Rectal smooth muscle tissue (tissue), 1 donor: ENCODE results near the gene KRI1.

Experiments used
- H3K27ac ChIP-seq: one replicate; pipeline ENCODE4 v1.7.0; 2013; ENCODE audit warnings: low read depth, low read length, inconsistent platforms
- H3K27me3 ChIP-seq: one replicate; pipeline ENCODE4 v1.7.0; 2013; ENCODE audit warnings: low read length; ENCODE audit not compliant: control insufficient read depth, insufficient read depth
- H3K36me3 ChIP-seq: one replicate; pipeline ENCODE4 v1.7.0; 2013; ENCODE audit warnings: low read length; ENCODE audit not compliant: control insufficient read depth, insufficient read depth
- H3K4me1 ChIP-seq: one replicate; pipeline ENCODE4 v1.7.0; 2013; ENCODE audit warnings: low read length; ENCODE audit not compliant: control insufficient read depth, insufficient read depth
- H3K4me3 ChIP-seq: one replicate; pipeline ENCODE4 v1.7.0; 2013; ENCODE audit warnings: low read length
- H3K9ac ChIP-seq: one replicate; pipeline ENCODE4 v1.7.0; 2013; ENCODE audit warnings: low read length

KRI1 gene

GRCh38 chr19:10568062-10568825 is 2.4 kb upstream of the KRI1 start:
- Histone ChIP-seq H3K27me3 (no peaks in the 10 kb centered on the region), H3K4me1 (peaks cover 12% of the 10 kb centered on the region), H3K27ac (peak overlapping the region; percentile 51), H3K36me3 (no peaks in the 10 kb centered on the region), H3K4me3 (peak overlapping the region; percentile 69), H3K9ac (no peak overlapping the region)

GRCh38 chr19:10567656-10568055 is 1.8 kb upstream of the KRI1 start:
- Histone ChIP-seq H3K4me3 (peak overlapping the region; percentile 69), H3K9ac (no peak overlapping the region), H3K4me1 (peaks cover 12% of the 10 kb centered on the region), H3K36me3 (no peaks in the 10 kb centered on the region), H3K27ac (peak overlapping the region; percentile 12), H3K27me3 (no peaks in the 10 kb centered on the region)

- H3K27ac ChIP-seq = peak overlapping the region; percentile 76
- H3K9ac ChIP-seq = peak overlapping the region; percentile 26
- no peaks in the 10 kb centered on the region for H3K36me3 ChIP-seq
- H3K27me3 ChIP-seq = no peaks in the 10 kb centered on the region
- H3K4me3 ChIP-seq = peak overlapping the region; percentile 92
- peaks cover 12% of the 10 kb centered on the region for H3K4me1 ChIP-seq
These were observed 1.0 kb upstream of the KRI1 start for GRCh38 chr19:10566658-10567410.

DNA sequence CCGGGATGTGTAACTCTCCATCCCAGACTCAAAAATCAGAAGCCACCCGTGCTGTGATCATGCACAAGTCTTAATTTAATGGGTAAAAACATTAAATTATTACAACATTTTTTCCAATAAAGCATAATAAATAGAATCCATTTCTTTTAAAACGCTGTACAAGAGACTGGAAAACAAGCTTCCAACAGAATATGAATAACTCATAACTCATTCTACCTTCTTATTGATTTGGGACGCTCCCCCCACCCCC is 523 bp upstream of the KRI1 start:
- Histone ChIP-seq H3K27ac (peak overlapping the region; percentile 76), H3K36me3 (no peaks in the 10 kb centered on the region), H3K4me3 (peak overlapping the region; percentile 92), H3K4me1 (peaks cover 12% of the 10 kb centered on the region), H3K27me3 (no peaks in the 10 kb centered on the region), H3K9ac (no peak overlapping the region)

DNA sequence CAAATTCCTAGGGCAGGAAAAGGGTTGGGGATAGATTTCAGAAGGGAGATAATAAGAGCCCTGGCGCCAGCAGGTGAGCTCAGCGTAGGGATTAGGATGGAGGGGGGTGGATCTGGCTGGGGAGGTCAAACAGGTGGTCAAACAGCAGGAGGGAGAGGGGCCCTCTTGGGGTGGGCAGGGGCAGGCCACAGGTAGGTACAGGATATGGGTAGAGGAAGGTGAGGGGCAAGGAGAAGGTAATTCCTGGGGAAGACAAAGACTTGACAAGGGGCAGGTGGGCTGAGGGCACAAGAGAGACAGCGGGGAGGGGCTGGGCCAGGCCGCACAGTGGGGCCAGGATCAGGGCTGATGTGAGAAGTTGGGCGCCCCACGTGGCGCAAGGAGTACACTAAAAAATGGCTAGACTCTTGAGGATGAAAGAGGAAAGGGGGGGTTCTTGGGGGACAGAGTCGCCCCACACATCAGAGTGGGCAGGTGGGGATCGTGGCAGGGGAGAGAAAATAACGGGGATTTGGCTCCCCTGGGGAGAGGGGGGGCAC is 713 bp downstream of the KRI1 start:
- peaks cover 8% of the 10 kb centered on the region for H3K36me3 ChIP-seq
- H3K4me3 ChIP-seq = peak overlapping the region; percentile 92
- H3K9ac ChIP-seq = peak overlapping the region; percentile 66
- peaks cover 12% of the 10 kb centered on the region for H3K4me1 ChIP-seq
- no peaks in the 10 kb centered on the region for H3K27me3 ChIP-seq
- H3K27ac ChIP-seq = peak overlapping the region; percentile 91

- Histone ChIP-seq H3K4me3 (no peak overlapping the region), H3K4me1 (peaks cover 7% of the 10 kb centered on the region), H3K36me3 (peaks cover 18% of the 10 kb centered on the region), H3K9ac (no peak overlapping the region), H3K27me3 (no peaks in the 10 kb centered on the region), H3K27ac (no peak overlapping the region)
These were observed 3.2 kb downstream of the KRI1 start for GRCh38 chr19:10562609-10563008.

DNA sequence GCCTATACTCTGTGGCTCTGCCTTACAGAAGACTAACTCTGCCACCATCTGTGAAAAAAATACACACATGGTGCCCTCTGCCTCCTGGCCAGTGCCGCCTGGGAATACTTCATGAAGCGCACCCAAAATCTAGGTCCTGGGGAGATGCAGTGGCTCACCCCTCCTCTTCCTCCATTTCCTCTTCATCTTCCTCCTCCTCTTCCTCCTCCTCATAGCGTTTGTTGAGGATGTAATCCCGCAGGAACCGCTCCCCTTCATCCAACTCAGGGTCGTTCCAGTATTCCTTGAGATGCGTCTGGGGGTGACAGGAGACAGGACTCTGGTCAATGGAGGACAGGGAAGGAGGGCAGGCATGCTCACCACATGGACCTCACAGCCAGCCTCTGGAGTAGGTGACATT is 5.7 kb downstream of the KRI1 start:
- Histone ChIP-seq H3K36me3 (peaks cover 23% of the 10 kb centered on the region), H3K9ac (no peak overlapping the region), H3K27ac (no peak overlapping the region), H3K27me3 (no peaks in the 10 kb centered on the region), H3K4me1 (no peaks in the 10 kb centered on the region), H3K4me3 (no peak overlapping the region)

- Histone ChIP-seq H3K27ac (no peak overlapping the region), H3K27me3 (no peaks in the 10 kb centered on the region), H3K4me1 (no peaks in the 10 kb centered on the region), H3K9ac (no peak overlapping the region), H3K4me3 (no peak overlapping the region), H3K36me3 (peaks cover 34% of the 10 kb centered on the region)
These were observed 8.1 kb downstream of the KRI1 start for GRCh38 chr19:10557603-10558197.

GRCh38 chr19:10555610-10555973 is 10.2 kb downstream of the KRI1 start:
- Histone ChIP-seq H3K9ac (no peak overlapping the region), H3K27me3 (no peaks in the 10 kb centered on the region), H3K27ac (no peak overlapping the region), H3K4me1 (no peaks in the 10 kb centered on the region), H3K36me3 (peaks cover 36% of the 10 kb centered on the region), H3K4me3 (no peak overlapping the region)

DNA sequence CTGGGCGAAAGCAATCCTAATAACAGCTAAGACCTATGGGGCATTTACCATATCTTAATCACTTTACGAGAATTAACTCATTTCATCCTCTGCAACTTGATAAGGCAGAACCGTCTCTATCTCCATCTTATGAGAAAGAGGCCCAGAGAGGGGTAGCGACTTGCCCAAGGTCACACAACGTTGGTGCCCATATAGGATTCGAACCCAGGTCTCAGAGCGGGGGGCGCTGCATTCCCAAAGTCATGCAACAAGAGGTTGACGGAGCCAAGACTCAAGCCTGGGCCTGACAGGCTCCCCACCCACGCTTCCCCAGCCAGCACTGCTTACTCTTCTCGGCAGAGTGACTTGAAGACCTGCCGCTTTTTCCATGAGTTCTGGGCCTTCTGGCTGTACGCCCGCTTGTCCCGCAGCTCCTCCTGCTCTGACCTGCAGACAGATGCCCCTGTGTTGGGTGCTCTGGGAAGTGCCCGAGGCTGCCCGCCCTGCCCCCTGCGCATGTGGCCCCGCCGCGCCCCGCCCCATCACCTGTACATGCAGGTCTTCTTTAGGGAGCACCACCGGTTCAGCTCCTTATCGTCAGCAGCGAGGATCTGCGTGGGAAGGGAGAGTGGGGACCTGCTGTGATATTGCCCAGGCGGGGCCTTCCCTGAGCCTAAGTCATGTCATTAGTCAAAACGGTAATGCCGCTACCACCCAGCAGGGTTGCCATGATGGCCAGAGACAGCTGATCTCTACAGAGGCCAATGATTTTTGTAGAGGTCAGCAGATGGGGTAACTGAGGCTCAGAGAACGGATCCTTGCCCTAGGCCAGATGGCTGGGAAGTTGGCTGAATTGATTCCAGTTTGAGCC is 10.8 kb downstream of the KRI1 start:
- no peaks in the 10 kb centered on the region for H3K4me1 ChIP-seq
- H3K9ac ChIP-seq = no peak overlapping the region
- H3K27ac ChIP-seq = no peak overlapping the region
- H3K27me3 ChIP-seq = no peaks in the 10 kb centered on the region
- H3K36me3 ChIP-seq = peaks cover 30% of the 10 kb centered on the region
- no peak overlapping the region for H3K4me3 ChIP-seq

GRCh38 chr19:10553943-10554381 is 11.8 kb downstream of the KRI1 start:
- Histone ChIP-seq H3K36me3 (peaks cover 28% of the 10 kb centered on the region), H3K27me3 (no peaks in the 10 kb centered on the region), H3K27ac (no peak overlapping the region)

DNA sequence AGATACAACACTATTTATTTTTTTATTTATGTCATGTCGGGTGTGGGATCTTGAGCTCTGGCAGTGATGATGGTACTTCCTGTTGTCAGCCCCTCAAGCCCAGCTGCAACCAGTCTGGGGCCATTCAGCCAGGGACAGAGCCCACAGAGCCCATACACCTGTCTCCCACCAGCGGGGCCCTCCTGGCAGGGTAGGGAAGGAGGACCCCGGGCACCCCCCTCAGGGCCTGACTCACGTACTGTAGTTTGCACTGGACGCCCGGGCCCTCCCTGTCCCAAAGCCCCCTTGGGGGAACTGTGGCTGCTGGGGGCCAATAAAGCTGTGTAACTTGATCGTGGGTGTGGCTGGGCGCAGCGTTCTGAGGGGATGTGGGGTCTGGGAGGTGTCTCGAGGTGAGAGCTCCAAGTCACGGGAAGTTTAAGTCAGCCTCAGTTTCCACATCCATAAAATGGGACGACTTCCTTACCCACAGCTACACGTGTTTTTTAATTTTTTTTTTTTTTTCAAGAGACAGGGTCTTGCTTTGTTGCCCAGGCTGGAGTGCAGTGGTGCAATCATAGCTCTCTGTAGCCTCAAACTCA is 12.6 kb downstream of the KRI1 start:
- Histone ChIP-seq H3K4me1 (no peaks in the 10 kb centered on the region), H3K27me3 (no peaks in the 10 kb centered on the region), H3K36me3 (peaks cover 34% of the 10 kb centered on the region), H3K4me3 (no peak overlapping the region), H3K27ac (no peak overlapping the region), H3K9ac (no peak overlapping the region)

More at GRCh38 chr19:10553943-10554381, 11.8 kb downstream of the KRI1 start:
- H3K4me1 ChIP-seq = no peaks in the 10 kb centered on the region
- H3K4me3 ChIP-seq = no peak overlapping the region
- H3K9ac ChIP-seq = no peak overlapping the region
